IMR-90 (cell line): ENCODE measurements around the gene BLVRA. TPM values are rescaled to one million over a fixed set of nuclear protein-coding genes. Genes with fewer than 3 reads are reported as not detected.
A peak's percentile ranks its signal among the peaks of the same experiment; 100 is the strongest.

Experiments
- ATAC-seq: fragments of 200-7000 bp; cut with Tn5 transposase; 2 replicates; pipeline ENCODE4 v1.9.1; 2020; ENCODE audit warnings: low read depth, mild to moderate bottlenecking, moderate library complexity
- BruUV-seq: library from RNA; stranded (reverse); fragments of 400-500 nt; replicated peaks from 2 replicates; lab custom pipeline; 2021; lab: Mats Ljungman, UMichigan
- CTCF ChIA-PET: fragments of 300-600 bp; formaldehyde crosslinking; extraction: SDS; loops from one replicate; lab custom pipeline; 2021; ENCODE audit warnings: antibody characterized with exemption; lab: Yijun Ruan, JAX
- POLR2A ChIA-PET: fragments of 300-600 bp; sonication (Branson Sonifier 250); formaldehyde crosslinking; loops from one replicate; lab custom pipeline; 2022; ENCODE audit warnings: antibody characterized with exemption; ENCODE audit not compliant: unreplicated experiment; lab: Charles Lee
- DNase-seq: peaks from one replicate; pipeline ENCODE4 v3.0.0; 2013
- H2AFZ ChIP-seq: replicated peaks from 2 replicates; pipeline ENCODE3; 2013; ENCODE audit warnings: low read length, mild to moderate bottlenecking; ENCODE audit not compliant: poor library complexity
- H2AK5ac ChIP-seq: 2 replicates; pipeline ENCODE4 v1.6.1; 2013; ENCODE audit warnings: low read depth, low read length, inconsistent platforms
- H2AK9ac ChIP-seq: replicated peaks from 2 replicates; pipeline ENCODE3; 2013; ENCODE audit warnings: mild to moderate bottlenecking, low read depth, low read length, moderate library complexity; ENCODE audit not compliant: poor library complexity
- H2BK120ac ChIP-seq: 2 replicates; pipeline ENCODE4 v1.6.1; 2013; ENCODE audit warnings: low read depth, low read length, inconsistent platforms
- H2BK15ac ChIP-seq: 3 replicates; pipeline ENCODE4 v1.6.1; 2013; ENCODE audit warnings: low read depth, low read length, inconsistent platforms
- H2BK20ac ChIP-seq: 2 replicates; pipeline ENCODE4 v1.6.1; 2013; ENCODE audit warnings: low read depth, mild to moderate bottlenecking, inconsistent platforms, low read length, moderate library complexity
- H2BK5ac ChIP-seq: 2 replicates; pipeline ENCODE4 v1.6.1; 2013; ENCODE audit warnings: mild to moderate bottlenecking, low read depth, low read length, inconsistent platforms; ENCODE audit not compliant: poor library complexity, severe bottlenecking
- H3K14ac ChIP-seq: replicated peaks from 2 replicates; pipeline ENCODE4 v1.6.1; 2013; ENCODE audit warnings: low read depth, low read length, inconsistent platforms
- H3K18ac ChIP-seq: 2 replicates; pipeline ENCODE4 v1.6.1; 2013; ENCODE audit warnings: low read depth, low read length, control low read depth
- H3K23ac ChIP-seq: 2 replicates; pipeline ENCODE4 v1.6.1; 2013; ENCODE audit warnings: low read depth, low read length, inconsistent platforms
- H3K27ac ChIP-seq: 2 replicates; pipeline ENCODE4 v1.5.1; 2013; ENCODE audit warnings: mild to moderate bottlenecking, control low read depth, low read length; ENCODE audit not compliant: insufficient read depth
- H3K27me3 ChIP-seq: 2 replicates; pipeline ENCODE4 v1.6.1; 2013; ENCODE audit warnings: low read length; ENCODE audit not compliant: control insufficient read depth, insufficient read depth
- H3K36me3 ChIP-seq: 2 replicates; pipeline ENCODE4 v1.6.1; 2013; ENCODE audit warnings: low read length, mixed read lengths; ENCODE audit not compliant: control insufficient read depth, insufficient read depth
- H3K4ac ChIP-seq: 2 replicates; pipeline ENCODE4 v1.6.1; 2013; ENCODE audit warnings: low read depth, low read length, inconsistent platforms
- H3K4me1 ChIP-seq: 2 replicates; pipeline ENCODE4 v1.6.1; 2013; ENCODE audit warnings: low read length, mixed read lengths; ENCODE audit not compliant: control insufficient read depth, insufficient read depth
- H3K4me2 ChIP-seq: 2 replicates; pipeline ENCODE4 v1.6.1; 2013; ENCODE audit warnings: low read depth, mild to moderate bottlenecking, control low read depth, low read length, moderate library complexity
- H3K4me3 ChIP-seq: 2 replicates; pipeline ENCODE4 v1.5.1; 2013; ENCODE audit warnings: low read depth, mild to moderate bottlenecking, control low read depth, low read length, moderate library complexity; ENCODE audit not compliant: insufficient read depth
- H3K56ac ChIP-seq: 2 replicates; pipeline ENCODE4 v1.6.1; 2013; ENCODE audit warnings: low read length, inconsistent platforms; ENCODE audit not compliant: insufficient read depth; ENCODE audit errors: extremely low read depth
- H3K79me1 ChIP-seq, 2 experiments: 2 replicates each; pipeline ENCODE4 v1.6.1; 2013; ENCODE audit warnings: low read length in 2 of 2, inconsistent platforms in 1 of 2, low read depth in 1 of 2
- H3K9ac ChIP-seq: 2 replicates; pipeline ENCODE4 v1.6.1; 2013; ENCODE audit warnings: low read depth, low read length, control low read depth
- H3K9me1 ChIP-seq: 2 replicates; pipeline ENCODE4 v1.6.1; 2013; ENCODE audit warnings: low read length, inconsistent platforms; ENCODE audit not compliant: insufficient read depth
- H3K9me3 ChIP-seq: 2 replicates; pipeline ENCODE4 v1.6.1; 2013; ENCODE audit warnings: low read length; ENCODE audit not compliant: control insufficient read depth, insufficient read depth
- H4K20me1 ChIP-seq: 2 replicates; pipeline ENCODE4 v1.6.1; 2013; ENCODE audit warnings: low read length, inconsistent platforms; ENCODE audit not compliant: insufficient read depth
- H4K5ac ChIP-seq: 2 replicates; pipeline ENCODE4 v1.6.1; 2013; ENCODE audit warnings: mild to moderate bottlenecking, low read depth, low read length, control low read depth
- H4K8ac ChIP-seq, 2 experiments: 2 replicates each; pipeline ENCODE4 v1.6.1; 2013; ENCODE audit warnings: low read depth in 2 of 2, low read length in 2 of 2, control low read depth in 1 of 2, inconsistent platforms in 1 of 2
- H4K91ac ChIP-seq: 2 replicates; pipeline ENCODE4 v1.6.1; 2013; ENCODE audit warnings: low read depth, low read length, inconsistent platforms; ENCODE audit not compliant: insufficient read depth
- BHLHE40 ChIP-seq: fragments of 150-350 bp; IDR thresholded peaks from 2 replicates; pipeline ENCODE4 v1.6.1; 2016; ENCODE audit warnings: mild to moderate bottlenecking, low read depth, low read length
- FOS ChIP-seq: fragments of 150-350 bp; IDR thresholded peaks from 2 replicates; pipeline ENCODE4 v1.6.1; 2016; ENCODE audit warnings: low read depth, low read length
- MAFK ChIP-seq: IDR thresholded peaks from 2 replicates; pipeline ENCODE4 v1.6.1; 2012; ENCODE audit warnings: low read depth, low read length, improper control_type of control experiment
- MXI1 ChIP-seq: IDR thresholded peaks from 2 replicates; pipeline ENCODE4 v1.6.1; 2012; ENCODE audit warnings: low read depth, mild to moderate bottlenecking, low read length, moderate library complexity, borderline replicate concordance
- NFE2L2 ChIP-seq: fragments of 150-350 bp; IDR thresholded peaks from 2 replicates; pipeline ENCODE4 v1.6.1; 2016; ENCODE audit warnings: low read depth, mild to moderate bottlenecking, low read length
- POLR2A ChIP-seq: IDR thresholded peaks from 2 replicates; pipeline ENCODE4 v1.6.1; 2012; ENCODE audit warnings: mild to moderate bottlenecking, low read depth, low read length
- RAD21 ChIP-seq: IDR thresholded peaks from 2 replicates; pipeline ENCODE4 v1.6.1; 2012; ENCODE audit warnings: low read length, improper control_type of control experiment
- RCOR1 ChIP-seq: IDR thresholded peaks from 2 replicates; pipeline ENCODE4 v1.6.1; 2012; ENCODE audit warnings: mild to moderate bottlenecking, low read length, improper control_type of control experiment; ENCODE audit not compliant: insufficient replicate concordance
- RFX5 ChIP-seq: IDR thresholded peaks from 2 replicates; pipeline ENCODE4 v1.8.0; 2012; ENCODE audit warnings: low read depth, mild to moderate bottlenecking, low read length, moderate library complexity
- WGBS, 2 experiments: methylation state at CpG; one replicate each; pipeline versions ENCODE4 v1.1.5 to v1.1.7; 2013; ENCODE audit warnings: missing lambda C conversion rate in 2 of 2; ENCODE audit not compliant: insufficient read length in 1 of 2; ENCODE audit errors: extremely low coverage in 2 of 2; 5-methylcytosine and 5-hydroxymethylcytosine counted together
- dilution Hi-C: fragments of 300-500 bp; cut with HindIII; formaldehyde crosslinking; loops from one replicate; pipeline ENCODE4 v1.14.3; 2018; ENCODE audit warnings: low sequenced_read_pairs; ENCODE audit not compliant: unreplicated experiment
- in situ Hi-C: fragments of 300-500 bp; cut with MboI; formaldehyde crosslinking; loops from 3 replicates; pipeline ENCODE4 v1.14.3; 2019; ENCODE audit warnings: low sequenced_read_pairs, inconsistent platforms, mixed read lengths
- intact Hi-C: fragments of 100-400 bp; cut with micrococcal nuclease; formaldehyde crosslinking; loops from 2 replicates; pipeline ENCODE4 v1.10.0; 2022
- polyA plus RNA-seq, 3 experiments: library from polyadenylated mRNA; depleted of rRNA; stranded (reverse); fragments of >200 nt; gene quantifications; 2 replicates each; pipeline ENCODE4 v1.2.3, GENCODE V29; 2012; ENCODE audit warnings: low replicate concordance in 1 of 3
- total RNA-seq: library from RNA; depleted of rRNA; stranded (reverse); fragments of >200 nt; gene quantifications from 2 replicates; pipeline ENCODE4 v1.2.3, GENCODE V29; 2012
- TF ChIP-seq, protein P1 (sequence below): fragments of 150-350 bp; IDR thresholded peaks from 2 replicates; pipeline ENCODE4 v1.6.1; 2017; ENCODE audit warnings: mild to moderate bottlenecking, antibody characterized with exemption, low read length, low read depth

Gene BLVRA
- total and polyA plus RNA-seq, 2 of the 4 experiments (the other 2 are of a cell fraction), result 32.3 to 47.1 TPM

DNA sequence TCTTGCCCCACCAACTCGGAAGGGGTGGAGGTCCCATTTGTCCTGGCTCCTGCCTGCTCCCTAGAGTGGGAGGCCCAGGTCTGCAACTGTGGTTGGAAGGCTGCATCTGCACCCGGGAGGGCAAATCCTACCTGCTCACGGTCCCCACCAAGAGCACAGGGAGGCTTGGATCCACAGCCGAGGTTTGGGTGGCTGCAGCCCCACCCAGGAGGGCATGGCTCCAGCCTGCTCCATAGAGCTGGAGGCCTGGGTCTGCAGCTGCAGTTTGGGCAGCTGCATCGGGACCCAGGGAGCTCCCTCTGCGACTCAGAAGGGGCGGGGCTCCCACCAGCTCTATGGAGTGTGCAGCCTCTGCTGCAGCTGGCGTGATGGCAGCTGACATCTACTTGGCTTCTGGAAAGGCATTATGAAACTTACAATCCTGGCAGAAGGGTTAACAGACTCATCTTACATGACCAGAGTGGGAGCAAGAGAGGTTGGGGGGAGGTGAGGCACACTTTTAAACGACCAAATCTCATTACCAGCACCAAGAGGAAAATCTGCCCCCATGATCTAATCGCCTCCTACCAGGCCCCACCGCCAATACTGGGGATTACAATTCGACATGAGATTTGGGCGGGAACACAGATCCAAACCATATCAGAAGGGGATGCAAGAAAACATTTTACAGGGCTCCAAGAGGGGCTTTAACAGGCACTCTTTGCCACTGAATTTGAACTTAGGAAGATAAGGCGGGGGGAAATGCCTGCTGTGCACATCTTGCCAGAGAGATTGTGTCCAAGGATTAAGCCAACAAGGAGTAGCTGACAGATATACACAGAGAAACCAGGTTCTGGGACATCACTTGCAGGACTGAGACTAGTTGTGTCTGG is 8.2 kb upstream of the BLVRA start:
- peaks cover 4% of the 10 kb centered on the region; the same call in 1 of the 2 replicates for H3K4me1 ChIP-seq
- ChIA-PET CTCF (interaction anchor here (1.1 kb wide), 1 partner anchor 8 kb away, joined by 3 read pairs; the partner anchor contains the start of gene BLVRA), POLR2A (interaction anchor here (0.5 kb wide), 1 partner anchor 87 kb away, joined by 3 read pairs; no protein-coding TSS in a partner anchor)
- peak overlapping the region; percentile 26; the same call in 1 of the 2 replicates for H3K27ac ChIP-seq
- no peak overlapping the region for H3K9ac ChIP-seq
- ATAC-seq, result peak; percentile 94
- H2BK120ac ChIP-seq, result no peak overlapping the region
- peak overlapping the region; percentile 76 for H2AFZ ChIP-seq
- H3K79me1 ChIP-seq, result no peaks in the 10 kb centered on the region
- H3K4me2 ChIP-seq, result peak overlapping the region; percentile 15; the same call in 1 of the 2 replicates
- 0 out of 2 replicates have a peak, but pooled peaks cover 4% of the 10 kb centered on the region for H3K9me1 ChIP-seq
- no peak overlapping the region for H2BK15ac ChIP-seq
- no peaks in the 10 kb centered on the region for H3K9me3 ChIP-seq
- peaks cover 17% of the 10 kb centered on the region for H3K27me3 ChIP-seq
- H3K14ac ChIP-seq, result no peak overlapping the region
- no peak overlapping the region for H2BK20ac ChIP-seq
- peak overlapping the region; percentile 78 for H2AK9ac ChIP-seq
- no peak overlapping the region for H3K56ac ChIP-seq
- H3K36me3 ChIP-seq, result no peaks in the 10 kb centered on the region
- no peak overlapping the region; the same call in 1 of the 2 replicates for H3K18ac ChIP-seq
- in situ Hi-C loops (no loop called here), intact Hi-C loops (no loop called here), dilution Hi-C loops (no loop called here)
- H2BK5ac ChIP-seq, result no peak overlapping the region
- BruUV-seq, result no TSS peak
- 41% methylated on average over 3 of the region's 14 CpGs; no CpG with 5 or more reads in 1 of the 2 experiments for WGBS, 2 experiments
- no peak overlapping the region for H3K4me3 ChIP-seq
- H3K4ac ChIP-seq, result no peak overlapping the region
- peak; percentile 65 for DNase-seq
- TF ChIP-seq MXI1, result no peak
- TF ChIP-seq, protein P1, sequence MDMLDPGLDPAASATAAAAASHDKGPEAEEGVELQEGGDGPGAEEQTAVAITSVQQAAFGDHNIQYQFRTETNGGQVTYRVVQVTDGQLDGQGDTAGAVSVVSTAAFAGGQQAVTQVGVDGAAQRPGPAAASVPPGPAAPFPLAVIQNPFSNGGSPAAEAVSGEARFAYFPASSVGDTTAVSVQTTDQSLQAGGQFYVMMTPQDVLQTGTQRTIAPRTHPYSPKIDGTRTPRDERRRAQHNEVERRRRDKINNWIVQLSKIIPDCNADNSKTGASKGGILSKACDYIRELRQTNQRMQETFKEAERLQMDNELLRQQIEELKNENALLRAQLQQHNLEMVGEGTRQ, result no peak
- no peak for TF ChIP-seq POLR2A
- TF ChIP-seq BHLHE40, result no peak
- no peak for TF ChIP-seq RFX5
- TF ChIP-seq MAFK, result no peak
- TF ChIP-seq NFE2L2, result no peak
- no peak for TF ChIP-seq FOS
- no peak for TF ChIP-seq RCOR1
- no peak for TF ChIP-seq RAD21
- H4K91ac ChIP-seq, result no peak overlapping the region
- H4K8ac ChIP-seq, result no peak overlapping the region
- H4K5ac ChIP-seq, result no peak overlapping the region; the same call in 1 of the 2 replicates
- H4K20me1 ChIP-seq, result no peaks in the 10 kb centered on the region
- no peak overlapping the region for H3K23ac ChIP-seq
- no peak overlapping the region for H2AK5ac ChIP-seq
